NCI-H1417 treated with DMSO at 0.1 percent for 48 hours (cell line): ENCODE results near the gene LGI1.

ENCODE experiments used
- DNase-seq: peaks from one replicate; lab custom pipeline; 2025; lab: John Stamatoyannopoulos, UW

Gene LGI1

DNA sequence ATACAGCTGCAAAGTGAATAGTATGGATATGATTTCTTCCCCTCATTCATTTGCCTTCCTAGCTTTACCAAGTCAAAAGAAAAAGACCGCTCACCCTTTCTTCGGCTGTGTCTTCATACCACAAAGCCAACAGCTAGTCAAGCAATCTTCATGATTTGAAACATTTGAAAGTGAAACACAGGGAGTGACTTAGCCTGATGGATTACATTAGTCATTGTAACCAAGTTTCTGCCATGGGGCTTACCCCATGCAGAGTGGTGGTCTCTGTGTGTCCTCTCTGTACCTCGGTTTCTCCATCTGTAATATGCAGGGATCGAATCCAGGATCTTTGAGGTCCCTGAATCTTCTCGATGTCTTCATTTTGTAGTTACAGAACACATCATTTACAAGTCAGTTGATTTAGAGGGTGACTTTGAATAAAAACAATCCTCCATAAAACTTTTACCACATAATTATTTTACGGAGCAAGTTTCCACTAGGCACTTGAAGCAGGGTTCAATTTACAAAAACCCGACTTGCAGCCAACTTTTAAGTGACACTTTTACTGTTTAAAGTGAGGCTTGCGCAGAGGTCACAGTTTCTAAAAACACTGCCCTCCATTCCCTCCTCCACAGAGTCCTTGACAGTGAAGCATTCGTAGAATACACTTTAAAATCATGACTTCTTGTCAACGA is 2.2 kb upstream of the LGI1 start:
- DNase-seq: no peak

DNA sequence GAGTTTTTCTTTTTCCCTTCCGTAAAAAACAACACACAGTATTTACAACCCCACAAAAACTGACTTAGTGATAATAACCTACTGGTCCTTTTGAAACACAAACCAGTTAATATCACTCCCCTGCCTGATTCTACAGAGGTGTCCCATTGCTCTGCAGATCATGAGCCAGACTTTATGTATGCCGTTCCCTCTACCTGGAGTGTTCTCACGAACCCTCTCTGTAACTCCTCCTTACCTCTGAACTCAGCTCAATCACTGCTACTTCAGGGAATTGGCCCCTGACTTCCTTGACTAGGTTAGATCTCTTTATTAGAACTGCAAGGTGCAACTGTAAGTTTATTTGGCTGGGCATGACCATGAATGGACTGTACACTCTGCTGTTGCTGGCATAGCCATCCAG is 1.6 kb upstream of the LGI1 start:
- DNase-seq: no peak

- no peak for DNase-seq
Measured at GRCh38 chr10:93757136-93757535, 600 bp upstream of the LGI1 start.

- DNase-seq: no peak
Measured at GRCh38 chr10:93758508-93758885, 761 bp downstream of the LGI1 start.

DNA sequence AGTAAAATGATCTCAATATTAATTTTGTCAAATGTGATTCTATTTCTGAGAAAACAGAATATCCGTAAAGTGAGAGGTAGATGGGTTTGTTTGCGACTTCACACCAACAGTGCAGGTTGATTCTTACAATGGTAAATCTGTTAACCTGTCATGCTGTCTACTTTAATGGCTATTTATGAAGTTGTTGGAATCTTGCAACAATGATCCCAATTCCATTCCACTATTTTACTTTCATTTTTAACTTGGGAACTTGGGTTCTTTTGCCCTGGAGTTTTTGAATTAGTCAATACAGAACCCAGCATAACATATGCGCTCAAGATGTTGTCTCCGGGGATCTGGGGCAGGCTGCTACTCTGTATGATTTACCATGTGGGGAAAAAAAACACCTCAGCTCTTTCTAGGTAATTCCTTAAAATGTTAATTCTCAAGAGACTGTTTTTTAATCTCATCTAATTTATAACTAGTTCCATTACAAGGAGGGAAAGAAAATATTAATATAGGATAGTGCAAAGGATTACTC is 1.2 kb downstream of the LGI1 start:
- DNase-seq: no peak

GRCh38 chr10:93760490-93760889 is 2.8 kb downstream of the LGI1 start:
- DNase-seq: no peak

- no peak for DNase-seq
Measured at GRCh38 chr10:93762979-93763391, 5.2 kb downstream of the LGI1 start.

DNA sequence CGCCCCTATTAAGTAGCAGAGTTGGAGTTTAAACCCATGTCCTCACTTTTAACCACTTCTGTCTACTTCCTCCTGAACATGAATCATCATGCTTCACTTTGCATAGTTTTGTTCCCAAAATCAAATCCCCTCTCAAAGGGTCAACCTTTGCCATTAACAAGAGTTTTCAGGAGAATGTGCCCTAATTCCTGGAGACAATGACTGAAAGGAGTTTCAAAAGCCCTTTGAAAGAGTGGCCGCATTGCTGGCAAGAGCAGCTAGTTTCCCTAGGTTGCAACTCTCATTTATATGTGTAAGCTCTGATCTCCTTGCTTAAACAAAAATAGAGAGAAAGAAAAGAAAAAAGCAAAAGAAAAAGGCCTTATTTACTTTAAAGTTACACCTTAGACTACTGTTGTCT is 9.2 kb downstream of the LGI1 start:
- no peak for DNase-seq

DNA sequence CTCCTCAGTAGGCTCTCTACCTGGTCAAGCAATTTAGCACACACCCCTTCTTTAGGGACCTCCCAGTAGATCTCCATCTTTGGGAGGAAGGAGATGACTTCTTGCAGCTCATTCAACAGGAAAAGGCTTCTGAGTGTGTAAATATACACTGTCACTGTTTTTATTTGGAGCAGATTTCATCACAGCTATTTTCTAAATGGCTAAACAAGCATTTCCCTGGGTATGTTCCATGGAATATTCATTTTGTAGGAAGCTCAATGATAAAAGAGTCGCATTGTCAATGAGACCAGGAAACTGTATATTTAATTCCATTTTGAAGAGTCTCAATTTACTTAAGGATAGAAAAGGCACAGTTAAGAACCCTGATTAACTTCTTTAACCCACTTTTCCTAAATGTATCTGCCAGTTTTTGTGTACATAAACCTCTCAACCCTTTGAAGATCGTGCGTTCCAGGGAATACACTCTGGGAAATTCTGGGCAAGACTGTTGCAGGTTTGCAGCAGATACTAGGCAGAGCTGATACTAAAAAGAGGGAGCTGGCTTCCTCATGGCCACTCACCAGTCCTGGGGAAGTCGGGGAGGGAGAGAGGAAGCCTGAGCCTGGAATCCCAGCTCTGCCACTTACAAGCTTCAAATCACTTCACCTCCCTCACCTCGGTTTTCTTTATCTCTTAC is 10.1 kb downstream of the LGI1 start:
- DNase-seq: no peak

DNA sequence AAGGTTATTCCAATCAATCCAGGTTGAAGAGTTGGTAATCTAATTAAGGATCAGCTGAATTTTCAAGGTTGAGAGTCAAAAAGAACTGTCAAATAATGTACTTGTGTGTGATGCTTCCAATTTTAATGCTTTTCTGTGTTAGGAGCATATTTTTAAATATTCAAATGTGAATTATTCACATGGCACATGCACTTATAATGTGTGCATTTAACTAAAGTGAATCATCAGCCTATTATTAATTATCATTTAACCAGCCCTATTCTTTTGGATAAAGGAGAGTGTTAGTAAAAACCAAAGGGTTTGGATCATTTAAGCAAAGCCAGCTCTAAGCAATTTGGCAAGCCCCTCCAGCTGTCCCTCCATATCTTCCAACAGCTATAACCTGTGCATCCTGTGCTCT is 11.2 kb downstream of the LGI1 start:
- DNase-seq: no peak

GRCh38 chr10:93771354-93771753 is 13.6 kb downstream of the LGI1 start:
- no peak for DNase-seq

DNA sequence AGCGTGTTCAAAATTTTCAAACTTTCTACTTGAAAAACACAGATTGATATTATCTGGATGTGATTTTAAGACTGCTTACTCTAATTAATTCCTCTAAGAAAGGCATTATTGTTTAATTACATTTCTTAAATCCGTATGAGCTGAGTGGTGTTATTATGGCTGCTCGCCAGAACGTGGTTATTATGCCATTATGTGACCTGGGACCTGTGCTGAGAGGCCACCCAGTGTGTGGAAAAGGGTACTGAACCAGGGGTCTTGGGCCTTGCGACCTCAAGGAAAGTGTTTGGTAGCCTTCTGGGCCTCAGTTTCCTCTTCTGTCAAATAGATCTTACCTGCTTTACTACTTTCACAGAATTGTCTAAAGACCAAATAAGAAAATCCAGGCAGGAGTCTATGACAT is 15.4 kb downstream of the LGI1 start:
- DNase-seq: no peak

GRCh38 chr10:93773705-93774104 is 16.0 kb downstream of the LGI1 start:
- no peak for DNase-seq

- no peak for DNase-seq
Measured at GRCh38 chr10:93775356-93775755, 17.6 kb downstream of the LGI1 start.

- no peak for DNase-seq
Measured at GRCh38 chr10:93777092-93777491, 19.4 kb downstream of the LGI1 start.

GRCh38 chr10:93784059-93784458 is 26.3 kb downstream of the LGI1 start:
- no peak for DNase-seq

DNA sequence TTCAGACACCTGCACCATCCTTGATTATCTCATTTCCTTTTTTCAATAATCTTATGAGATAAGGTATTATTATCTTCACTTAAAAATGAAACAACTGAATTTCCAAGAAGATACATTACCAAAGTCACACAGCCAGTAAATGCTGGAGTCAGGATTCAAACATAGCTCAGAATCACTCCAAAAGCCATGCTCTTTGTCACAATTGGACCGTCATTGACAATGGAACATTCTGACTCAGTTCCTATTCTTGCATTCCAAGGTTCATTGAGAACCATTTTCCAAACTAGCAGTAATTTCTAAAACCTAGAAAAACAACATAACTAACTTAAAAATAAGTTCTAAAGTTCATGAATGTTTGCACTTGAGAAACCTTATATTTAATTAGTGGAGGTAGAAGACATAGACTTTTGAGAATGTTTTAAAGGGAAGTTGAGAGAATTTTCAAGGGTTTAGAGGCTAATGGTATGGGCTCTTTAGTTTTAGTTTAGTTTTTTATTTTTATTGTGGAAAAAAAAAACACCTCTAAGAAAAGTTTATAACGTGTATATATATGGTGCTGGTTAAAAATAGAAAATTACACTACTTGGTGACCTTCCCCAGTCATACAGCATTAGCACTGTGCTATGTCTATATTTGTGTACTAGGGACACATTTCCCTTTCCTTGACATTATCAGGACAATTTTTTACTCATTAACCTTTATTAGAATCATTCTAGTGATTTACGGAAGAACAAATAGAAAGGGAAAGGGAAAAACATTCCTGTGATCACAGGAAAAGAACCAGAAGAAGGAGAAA is 30.9 kb downstream of the LGI1 start:
- no peak for DNase-seq

DNA sequence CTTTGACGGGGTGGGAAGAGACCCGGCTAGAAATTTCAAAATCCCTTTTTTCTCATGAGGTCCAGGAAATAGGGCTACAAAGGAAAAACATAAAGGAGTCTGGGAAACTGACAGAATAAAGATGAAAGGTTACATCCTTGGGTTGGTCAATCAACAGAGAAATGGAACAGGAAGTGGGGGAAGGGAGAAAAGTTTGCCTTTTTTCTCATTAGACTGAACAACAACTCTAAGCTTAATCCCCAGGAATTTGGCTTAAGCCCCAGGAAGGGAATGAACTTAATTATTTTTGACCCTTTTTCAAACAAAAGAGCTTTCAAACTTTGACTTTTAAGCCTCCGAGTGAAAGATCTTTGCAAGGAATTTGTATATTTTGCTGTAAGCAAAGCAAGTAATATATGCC is 32.7 kb downstream of the LGI1 start:
- DNase-seq: no peak

DNA sequence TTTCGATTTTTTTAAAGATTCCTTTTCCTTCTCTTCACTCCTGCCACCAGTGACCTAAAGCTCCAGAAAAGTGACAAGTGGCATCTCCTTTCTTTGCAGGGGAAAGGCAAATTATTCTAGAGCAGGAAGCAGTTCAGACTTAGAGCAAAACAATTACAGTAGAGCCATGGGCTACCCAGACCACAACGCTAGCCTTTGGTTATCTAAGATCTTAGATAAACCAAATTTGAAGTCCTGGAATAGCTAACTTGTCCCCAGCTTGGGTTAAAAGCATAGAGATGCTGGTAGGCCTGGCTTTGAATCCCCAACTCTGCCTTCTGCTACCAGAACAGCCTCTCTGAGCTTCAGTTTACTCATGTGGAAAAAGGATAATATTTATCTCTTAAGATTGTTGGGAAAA is 38.4 kb downstream of the LGI1 start:
- no peak for DNase-seq

DNA sequence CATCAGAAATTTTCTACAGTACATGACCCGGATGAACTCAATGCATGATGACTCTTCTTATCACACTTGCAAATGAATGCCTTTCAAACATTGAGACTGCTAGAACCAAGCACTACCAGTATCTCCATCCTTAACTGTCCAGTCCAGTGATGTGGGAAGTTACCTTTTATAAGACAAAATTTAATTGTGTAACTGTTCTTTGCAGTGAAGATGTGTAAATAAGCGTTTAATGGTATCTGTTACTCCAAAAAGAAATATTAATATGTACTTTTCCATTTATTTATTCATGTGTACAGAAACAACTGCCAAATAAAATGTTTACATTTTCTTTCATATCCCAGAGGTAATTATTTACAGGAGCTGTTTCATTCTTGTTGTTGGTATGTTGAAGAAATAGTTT is 40.1 kb downstream of the LGI1 start:
- DNase-seq: no peak

DNA sequence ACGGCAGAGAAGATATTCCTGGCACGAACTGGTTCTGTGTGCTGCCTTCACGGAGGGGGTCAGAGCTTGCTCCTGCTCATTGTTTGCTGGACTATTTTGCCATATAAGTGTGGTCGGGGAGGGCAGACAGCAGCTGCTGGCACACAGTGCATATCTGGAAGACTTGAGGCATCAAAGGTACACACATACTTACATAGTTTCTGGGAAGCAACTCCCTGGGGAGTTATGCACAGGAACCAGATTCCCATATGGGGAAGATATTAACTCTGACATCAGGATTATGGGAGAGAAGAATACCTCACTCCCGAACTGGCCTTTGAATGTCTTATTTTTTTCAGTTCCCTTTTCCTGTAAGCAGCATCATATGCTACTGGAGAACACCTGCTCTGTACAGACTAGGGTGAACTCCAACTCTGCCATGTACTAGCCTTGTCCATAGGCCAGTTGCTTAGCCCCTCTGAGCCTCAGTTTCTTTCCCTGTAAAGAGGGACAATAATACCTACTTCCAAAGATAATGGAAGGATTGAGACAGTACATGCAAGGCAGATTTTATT is 41.5 kb downstream of the LGI1 start:
- no peak for DNase-seq

- no peak for DNase-seq
Measured at GRCh38 chr10:93804200-93804599, 46.5 kb downstream of the LGI1 start.

GRCh38 chr10:93806903-93807302 is 49.2 kb downstream of the LGI1 start:
- DNase-seq: no peak
